HCT116 (cell line): ENCODE results near the gene HCRTR2. TPM values are rescaled to one million over a fixed set of nuclear protein-coding genes. Genes with fewer than 3 reads are reported as not detected.

Experiments used
- ATAC-seq: fragments of 200-7000 bp; cut with Tn5 transposase; 2 replicates; pipeline ENCODE4 v1.9.1; 2020; ENCODE audit warnings: mild to moderate bottlenecking, moderate library complexity
- BruUV-seq: library from RNA; stranded (reverse); fragments of 400-500 nt; replicated peaks from 2 replicates; lab custom pipeline; 2021; lab: Mats Ljungman, UMichigan
- CTCF ChIA-PET: fragments of 300-600 bp; sonication (Branson Sonifier 250); formaldehyde crosslinking; loops from one replicate; lab custom pipeline; 2021; ENCODE audit warnings: antibody characterized with exemption; lab: Charles Lee
- POLR2A ChIA-PET: fragments of 300-600, 350-600 bp; sonication (Branson Sonifier 250); formaldehyde crosslinking; loops from one replicate; lab custom pipeline; 2021; ENCODE audit warnings: antibody characterized with exemption; lab: Charles Lee
- RAD21 ChIA-PET, 2 experiments: fragments of 300-600 bp; sonication (Branson Sonifier 250); formaldehyde crosslinking; loops; one replicate each; lab custom pipeline; 2023; ENCODE audit warnings: low total read pairs in 2 of 2; ENCODE audit not compliant: uncharacterized antibody in 2 of 2, unreplicated experiment in 2 of 2, low non-redundant PET in 1 of 2; lab: Charles Lee
- DNase-seq: peaks from one replicate; pipeline ENCODE4 v3.0.0-alpha.2; 2010; ENCODE audit warnings: low read depth, low spot score
- H2AFZ ChIP-seq: fragments of 200-600 bp; shearing (Covaris generic), sonication (generic); 2 replicates; pipeline ENCODE4 v1.6.1; 2017; ENCODE audit warnings: low read depth, mixed run types, mixed read lengths, antibody characterized with exemption, low read length; ENCODE audit not compliant: poor library complexity, severe bottlenecking
- H3K27ac ChIP-seq: 2 replicates; pipeline ENCODE4 v1.5.1; 2012; ENCODE audit warnings: low read depth, low read length
- H3K27me3 ChIP-seq: fragments of 200-600 bp; sonication (generic); 2 replicates; pipeline ENCODE4 v1.6.1; 2016; ENCODE audit warnings: mixed run types, low read length, mixed read lengths; ENCODE audit not compliant: insufficient read depth
- H3K36me3 ChIP-seq, 2 experiments: fragments of 200-500 bp in 1 of 2; fragments of 200-600 bp in 1 of 2; sonication (Bioruptor generic) in 1 of 2; sonication (generic) in 1 of 2; 2 replicates each; pipeline versions ENCODE4 v1.5.1 to v1.6.1; 2014 to 2016; ENCODE audit warnings: low read length in 2 of 2, inconsistent platforms in 1 of 2, mixed read lengths in 1 of 2, mixed run types in 1 of 2; ENCODE audit not compliant: insufficient read depth in 2 of 2, control insufficient read depth in 1 of 2
- H3K4me1 ChIP-seq, 2 experiments: fragments of 200-600 bp in 1 of 2; sonication (generic) in 1 of 2; 2 replicates each; pipeline versions ENCODE4 v1.5.1 to v1.6.1; 2012 to 2017; ENCODE audit warnings: low read length in 2 of 2, inconsistent platforms in 1 of 2, mild to moderate bottlenecking in 1 of 2, mixed read lengths in 1 of 2, mixed run types in 1 of 2, moderate library complexity in 1 of 2; ENCODE audit not compliant: insufficient read depth in 2 of 2, control insufficient read depth in 1 of 2
- H3K4me2 ChIP-seq: fragments of 200-600 bp; sonication (generic); 2 replicates; pipeline ENCODE4 v1.6.1; 2017; ENCODE audit warnings: mixed run types, low read length, mixed read lengths
- H3K4me3 ChIP-seq, 2 experiments: fragments of 200-600 bp in 1 of 2; sonication (generic) in 1 of 2; replicated peaks in 1 of 2; 2 replicates each; pipeline ENCODE4 v1.5.1; 2011 to 2016; ENCODE audit warnings: low read length in 2 of 2, control low read depth in 1 of 2, low read depth in 1 of 2, mild to moderate bottlenecking in 1 of 2, mixed read lengths in 1 of 2, mixed run types in 1 of 2
- H3K79me2 ChIP-seq: fragments of 200-600 bp; sonication (generic); 2 replicates; pipeline ENCODE4 v1.6.1; 2017; ENCODE audit warnings: mild to moderate bottlenecking, mixed run types, low read length, moderate library complexity, mixed read lengths; ENCODE audit not compliant: insufficient read depth
- H3K9ac ChIP-seq: fragments of 200-600 bp; sonication (generic); 2 replicates; pipeline ENCODE4 v1.6.1; 2016; ENCODE audit warnings: low read length, mixed read lengths
- H3K9me2 ChIP-seq: fragments of 200-600 bp; sonication (generic), shearing (Covaris generic); 2 replicates; pipeline ENCODE4 v1.6.1; 2017; ENCODE audit warnings: mixed run types, mild to moderate bottlenecking, moderate library complexity; ENCODE audit not compliant: insufficient read depth
- H3K9me3 ChIP-seq, 2 experiments: fragments of 200-500 bp in 1 of 2; fragments of 200-600 bp in 1 of 2; sonication (Bioruptor generic) in 1 of 2; sonication (generic) in 1 of 2; 2 replicates each; pipeline ENCODE4 v1.6.1; 2014 to 2017; ENCODE audit warnings: low read length in 2 of 2, mixed read lengths in 2 of 2, inconsistent platforms in 1 of 2, low read depth in 1 of 2, mild to moderate bottlenecking in 1 of 2, mixed run types in 1 of 2, moderate library complexity in 1 of 2; ENCODE audit not compliant: control insufficient read depth in 1 of 2, insufficient read depth in 1 of 2
- H4K20me1 ChIP-seq: fragments of 200-600 bp; sonication (generic), shearing (Covaris generic); 2 replicates; pipeline ENCODE4 v1.6.1; 2017; ENCODE audit warnings: mixed run types, mild to moderate bottlenecking, moderate library complexity; ENCODE audit not compliant: insufficient read depth
- ATF3 ChIP-seq: IDR thresholded peaks from 2 replicates; pipeline ENCODE4 v1.6.1; 2012
- CBX3 ChIP-seq: IDR thresholded peaks from 2 replicates; pipeline ENCODE4 v1.6.1; 2012; ENCODE audit warnings: low read depth
- CEBPB ChIP-seq: IDR thresholded peaks from 2 replicates; pipeline ENCODE4 v1.6.1; 2012; ENCODE audit warnings: low read depth
- CTCF ChIP-seq, 3 experiments: fragments of 200-600 bp in 1 of 3; sonication (generic) in 1 of 3; IDR thresholded peaks in 2 of 3; conservative IDR thresholded peaks in 1 of 3; 2 replicates each; pipeline ENCODE4 v1.5.1; 2012 to 2017; ENCODE audit warnings: low read depth in 2 of 3, low read length in 2 of 3, antibody characterized with exemption in 1 of 3, borderline replicate concordance in 1 of 3, control low read depth in 1 of 3, mild to moderate bottlenecking in 1 of 3, mixed read lengths in 1 of 3, mixed run types in 1 of 3, moderate library complexity in 1 of 3; ENCODE audit not compliant: insufficient read depth in 1 of 3
- EGR1 ChIP-seq: IDR thresholded peaks from 2 replicates; pipeline ENCODE4 v1.6.1; 2012; ENCODE audit warnings: low read depth
- EZH2 ChIP-seq: fragments of 200-600 bp; sonication (generic); IDR thresholded peaks from 2 replicates; pipeline ENCODE4 v1.6.1; 2017; ENCODE audit warnings: antibody characterized with exemption, mixed run types
- FOSL1 ChIP-seq: IDR thresholded peaks from 2 replicates; pipeline ENCODE4 v1.6.1; 2012; ENCODE audit warnings: low read depth
- JUND ChIP-seq: IDR thresholded peaks from 2 replicates; pipeline ENCODE4 v1.6.1; 2012
- MAX ChIP-seq: IDR thresholded peaks from 2 replicates; pipeline ENCODE4 v1.6.1; 2012
- RAD21 ChIP-seq: IDR thresholded peaks from 2 replicates; pipeline ENCODE4 v1.6.1; 2012; ENCODE audit warnings: low read depth, mild to moderate bottlenecking
- SIN3A ChIP-seq: IDR thresholded peaks from 2 replicates; pipeline ENCODE4 v1.6.1; 2012; ENCODE audit warnings: low read depth
- SP1 ChIP-seq: IDR thresholded peaks from 2 replicates; pipeline ENCODE4 v1.6.1; 2012; ENCODE audit warnings: low read depth
- SRF ChIP-seq: IDR thresholded peaks from 2 replicates; pipeline ENCODE4 v1.6.1; 2012; ENCODE audit warnings: low read depth
- TCF7L2 ChIP-seq: IDR thresholded peaks from 2 replicates; pipeline ENCODE4 v1.7.0; 2011; ENCODE audit warnings: borderline replicate concordance, inconsistent platforms; ENCODE audit not compliant: insufficient read depth, insufficient read length; ENCODE audit errors: extremely low read depth
- YY1 ChIP-seq: IDR thresholded peaks from 2 replicates; pipeline ENCODE4 v1.6.1; 2011; ENCODE audit warnings: low read length, low read depth, moderate library complexity, mild to moderate bottlenecking; ENCODE audit not compliant: insufficient replicate concordance; ENCODE audit errors: extremely low read depth
- ZBTB33 ChIP-seq: IDR thresholded peaks from 2 replicates; pipeline ENCODE4 v1.6.1; 2011; ENCODE audit warnings: mild to moderate bottlenecking, low read length, moderate library complexity; ENCODE audit not compliant: insufficient replicate concordance; ENCODE audit errors: extremely low read depth
- ZFX ChIP-seq: fragments of 450-650 bp; IDR thresholded peaks from 2 replicates; pipeline ENCODE4 v1.6.1; 2017
- ZNF274 ChIP-seq: fragments of 200-500 bp; sonication (Bioruptor generic); IDR thresholded peaks from 2 replicates; pipeline ENCODE4 v1.6.1; 2014; ENCODE audit warnings: mild to moderate bottlenecking, low read depth, low read length, inconsistent platforms
- intact Hi-C: fragments of 100-400 bp; cut with micrococcal nuclease; formaldehyde crosslinking; loops from 2 replicates; pipeline ENCODE4 v1.10.0; 2022
- total RNA-seq: library from RNA; stranded (reverse); gene quantifications from one replicate; pipeline ENCODE4 v1.2.1, GENCODE V29; 2021; ENCODE audit not compliant: unreplicated experiment

The HCRTR2 gene
- total RNA-seq, 1 experiment from 2014 or later = not detected

GRCh38 chr6:55277646-55278045 is 103.3 kb downstream of the HCRTR2 start:
- 0 out of 4 replicates have a peak, but pooled peaks cover 0 to 4% of the 10 kb centered on the region in 2 experiments for H3K4me1 ChIP-seq
- H3K9me2 ChIP-seq = no peaks in the 10 kb centered on the region
- H3K36me3 ChIP-seq = no peaks in the 10 kb centered on the region
- CTCF ChIA-PET = interaction anchor here (1.0 to 2.3 kb wide), 2 partner anchors 168 to 675 kb away, joined by 5 to 29 read pairs; no protein-coding TSS in a partner anchor
- ATAC-seq (no peak), DNase-seq (no peak)
- no peaks in the 10 kb centered on the region for H3K9me3 ChIP-seq
- 0 out of 2 replicates have a peak, but pooled peaks cover 4% of the 10 kb centered on the region for H3K27me3 ChIP-seq
- POLR2A ChIA-PET = no interaction called here
- H3K4me2 ChIP-seq = no peak overlapping the region
- no peak overlapping the region for H2AFZ ChIP-seq
- RAD21 ChIA-PET = no interaction called here
- no peak for TF ChIP-seq ZBTB33
- no peak for TF ChIP-seq SIN3A
- TF ChIP-seq CBX3 = no peak
- TF ChIP-seq EZH2 = no peak
- TF ChIP-seq YY1 = no peak
- H3K9ac ChIP-seq = no peak overlapping the region
- no peaks in the 10 kb centered on the region for H3K79me2 ChIP-seq
- no peak overlapping the region for H3K4me3 ChIP-seq
- intact Hi-C loops = loop anchor here (5.0 kb wide), 3 partner anchors 160 to 1015 kb away; no protein-coding TSS in a partner anchor
- no peak overlapping the region for H3K27ac ChIP-seq
- BruUV-seq = no TSS peak
- no peaks in the 10 kb centered on the region for H4K20me1 ChIP-seq

- Histone ChIP-seq H3K4me2 (no peak overlapping the region), H3K4me3 (no peak overlapping the region), H3K27me3 (no peaks in the 10 kb centered on the region), H2AFZ (no peak overlapping the region), H3K9me3 (no peaks in the 10 kb centered on the region), H3K36me3 (no peaks in the 10 kb centered on the region), H3K9ac (no peak overlapping the region), H3K79me2 (no peaks in the 10 kb centered on the region), H4K20me1 (no peaks in the 10 kb centered on the region), H3K27ac (no peak overlapping the region), H3K4me1 (0 out of 4 replicates have a peak, but pooled peaks cover 0 to 4% of the 10 kb centered on the region in 2 experiments), H3K9me2 (no peaks in the 10 kb centered on the region)
- ChIA-PET CTCF (no interaction called here), POLR2A (no interaction called here), RAD21 (no interaction called here)
- DNase-seq (no peak), ATAC-seq (no peak)
- intact Hi-C loops = no loop called here
- no TSS peak for BruUV-seq
- TF ChIP-seq SP1 (no peak), MAX (no peak), EGR1 (no peak), ZNF274 (no peak), ATF3 (no peak), ZFX (no peak), CEBPB (no peak), SRF (no peak), CTCF (IDR thresholded peaks at IDR 0.05 in 2 of 3, conservative IDR thresholded peaks at IDR 0.05 in 1 of 3; ENCODE audit: borderline replicate concordance in 1 of 3, insufficient read depth in 1 of 3, low read depth in 2 of 3, low read length in 2 of 3) (no peak), CBX3 (no peak), SIN3A (no peak), FOSL1 (no peak), TCF7L2 (no peak), YY1 (no peak), RAD21 (no peak), JUND (no peak)
Measured at GRCh38 chr6:55281215-55281614, 106.9 kb downstream of the HCRTR2 start.
